Ovary (tissue), 9 donors: ENCODE results near the gene TTC23. TPM values are rescaled to one million over a fixed set of nuclear protein-coding genes. Genes with fewer than 3 reads are reported as not detected.

Source experiments
- DNase-seq, 5 donors: peaks; one replicate each; pipeline ENCODE4 v3.0.0-alpha.2; 2019 to 2020
- H3K27ac ChIP-seq, 2 donors: fragments of 200-600 bp; one replicate each; pipeline versions ENCODE4 v1.5.1 to v1.8.0; 2019 to 2022
- H3K27me3 ChIP-seq: fragments of 200-600 bp; one replicate; pipeline ENCODE4 v1.8.0; 2022
- H3K36me3 ChIP-seq: fragments of 200-600 bp; sonication (generic); one replicate; pipeline ENCODE4 v1.5.1; 2019
- H3K4me1 ChIP-seq: one replicate; pipeline ENCODE4 v1.8.1; 2013; ENCODE audit warnings: mild to moderate bottlenecking, moderate library complexity; ENCODE audit not compliant: insufficient read depth
- H3K4me3 ChIP-seq: fragments of 200-600 bp; sonication (generic); one replicate; pipeline ENCODE4 v1.5.1; 2017
- H3K9me3 ChIP-seq, 2 donors: fragments of 200-600 bp in 1 of 2; sonication (generic) in 1 of 2; one replicate each; pipeline versions ENCODE4 v1.5.1 to v1.8.1; 2013 to 2019; ENCODE audit warnings: mild to moderate bottlenecking in 1 of 2, moderate library complexity in 1 of 2
- EP300 ChIP-seq: sonication (generic); formaldehyde crosslinking; IDR thresholded peaks from one replicate; pipeline ENCODE4 v1.6.1; 2017; ENCODE audit warnings: antibody characterized with exemption
- POLR2A ChIP-seq: fragments of 450-650 bp; IDR thresholded peaks from one replicate; pipeline ENCODE4 v1.6.1; 2017; ENCODE audit warnings: antibody characterized with exemption, mild to moderate bottlenecking, moderate library complexity
- WGBS, 3 donors: extraction: QIAGEN DNeasy Blood & Tissue Kit in 1 of 3; methylation state at CpG; one replicate each; pipeline versions ENCODE4 v1.1.5 to v1.1.7; 2013 to 2017; 5-methylcytosine and 5-hydroxymethylcytosine counted together
- intact Hi-C, 4 donors: fragments of 100-400 bp; cut with DNase I; formaldehyde crosslinking; loops; one replicate each; pipeline versions ENCODE4 v1.11.0 to v1.15.1; 2022 to 2023
- polyA plus RNA-seq, 2 donors: library from polyadenylated mRNA; stranded (reverse); fragments of 200-250 nt in 1 of 2; fragments of 350-450 nt in 1 of 2; fragmentation: Illumina TruSeq in 1 of 2; extraction: RNeasy Lipid Tissue Mini Kit (QIAGEN cat#74804) in 1 of 2; gene quantifications; one replicate each; pipeline ENCODE4 v1.2.3, GENCODE V29; 2013 to 2014
- total RNA-seq, 7 donors: library from RNA; depleted of rRNA in 2 of 7; stranded (reverse); fragments of >200 nt in 2 of 7; fragmentation: NEBNext Ultra II Directional in 3 of 7; extraction: Animal tissue kit (Norgen Biotek cat#: 25700) in 3 of 7; gene quantifications; one replicate each; pipeline versions ENCODE4 v1.1.0 to v1.2.4, GENCODE V29; 2016 to 2023
- TF ChIP-seq, protein P1 (sequence below), 3 donors: fragments of 450-650 bp in 2 of 3; fragments of 200-600 bp in 1 of 3; IDR thresholded peaks; one replicate each; pipeline versions ENCODE4 v1.5.1 to v1.8.0; 2016 to 2022; ENCODE audit warnings: antibody characterized with exemption in 3 of 3, mild to moderate bottlenecking in 1 of 3
- donor health status: DM: no; HTN: no; CAD: no; lungs with moderate emphysema.
- donor health status: DM: no; HTN: no; CAD: no.
- donor health status: Bipolar disorder and iron deficiency.
- donor health status: DM: yes; HTN: yes; CAD: no.
- donor health status: DM: no; HTN: no; CAD: no.
- donor health status: DM: yes; HTN: yes; CAD: no.

TTC23 gene
- total and polyA plus RNA-seq, 9 donors = 15.9 to 35.8 (median 25.8) TPM

DNA sequence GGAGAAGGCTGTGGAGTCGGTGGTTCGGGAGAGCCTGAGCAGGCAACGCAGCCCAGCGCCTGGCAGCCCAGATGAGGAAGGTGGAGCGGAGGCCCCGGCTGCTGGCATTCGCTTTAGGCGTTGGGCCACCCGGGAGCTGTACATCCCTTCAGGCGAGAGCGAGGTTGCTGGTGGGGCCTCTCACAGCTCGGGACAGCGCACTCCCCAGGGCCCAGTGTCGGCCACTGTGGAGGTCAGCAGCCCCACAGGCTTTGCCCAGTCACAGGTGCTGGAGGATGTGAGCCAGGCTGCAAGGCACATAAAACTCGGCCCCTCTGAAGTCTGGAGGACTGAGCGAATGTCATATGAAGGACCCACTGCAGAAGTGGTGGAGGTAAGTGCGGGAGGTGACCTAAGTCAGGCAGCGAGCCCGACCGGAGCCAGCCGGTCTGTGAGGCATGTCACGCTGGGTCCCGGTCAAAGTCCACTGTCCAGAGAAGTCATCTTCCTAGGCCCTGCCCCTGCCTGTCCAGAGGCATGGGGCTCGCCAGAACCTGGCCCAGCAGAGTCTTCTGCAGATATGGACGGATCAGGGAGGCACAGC, 117.8 kb downstream of the TTC23 start:
- Histone ChIP-seq H3K36me3 (no peaks in the 10 kb centered on the region), H3K4me1 (no peaks in the 10 kb centered on the region), H3K9me3 (no peaks in the 10 kb centered on the region), H3K27me3 (no peaks in the 10 kb centered on the region), H3K27ac (no peak overlapping the region), H3K4me3 (no peak overlapping the region)
- no peak for DNase-seq
- TF ChIP-seq, protein P1, sequence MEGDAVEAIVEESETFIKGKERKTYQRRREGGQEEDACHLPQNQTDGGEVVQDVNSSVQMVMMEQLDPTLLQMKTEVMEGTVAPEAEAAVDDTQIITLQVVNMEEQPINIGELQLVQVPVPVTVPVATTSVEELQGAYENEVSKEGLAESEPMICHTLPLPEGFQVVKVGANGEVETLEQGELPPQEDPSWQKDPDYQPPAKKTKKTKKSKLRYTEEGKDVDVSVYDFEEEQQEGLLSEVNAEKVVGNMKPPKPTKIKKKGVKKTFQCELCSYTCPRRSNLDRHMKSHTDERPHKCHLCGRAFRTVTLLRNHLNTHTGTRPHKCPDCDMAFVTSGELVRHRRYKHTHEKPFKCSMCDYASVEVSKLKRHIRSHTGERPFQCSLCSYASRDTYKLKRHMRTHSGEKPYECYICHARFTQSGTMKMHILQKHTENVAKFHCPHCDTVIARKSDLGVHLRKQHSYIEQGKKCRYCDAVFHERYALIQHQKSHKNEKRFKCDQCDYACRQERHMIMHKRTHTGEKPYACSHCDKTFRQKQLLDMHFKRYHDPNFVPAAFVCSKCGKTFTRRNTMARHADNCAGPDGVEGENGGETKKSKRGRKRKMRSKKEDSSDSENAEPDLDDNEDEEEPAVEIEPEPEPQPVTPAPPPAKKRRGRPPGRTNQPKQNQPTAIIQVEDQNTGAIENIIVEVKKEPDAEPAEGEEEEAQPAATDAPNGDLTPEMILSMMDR (IDR thresholded peaks at IDR 0.05) = no peak
- no peak for TF ChIP-seq POLR2A
- no peak for TF ChIP-seq EP300
- intact Hi-C loops = no loop called here
- WGBS, 3 donors = 96 to 97% (median 96%) methylated on average over 24 to 25 of the region's 25 CpGs

DNA sequence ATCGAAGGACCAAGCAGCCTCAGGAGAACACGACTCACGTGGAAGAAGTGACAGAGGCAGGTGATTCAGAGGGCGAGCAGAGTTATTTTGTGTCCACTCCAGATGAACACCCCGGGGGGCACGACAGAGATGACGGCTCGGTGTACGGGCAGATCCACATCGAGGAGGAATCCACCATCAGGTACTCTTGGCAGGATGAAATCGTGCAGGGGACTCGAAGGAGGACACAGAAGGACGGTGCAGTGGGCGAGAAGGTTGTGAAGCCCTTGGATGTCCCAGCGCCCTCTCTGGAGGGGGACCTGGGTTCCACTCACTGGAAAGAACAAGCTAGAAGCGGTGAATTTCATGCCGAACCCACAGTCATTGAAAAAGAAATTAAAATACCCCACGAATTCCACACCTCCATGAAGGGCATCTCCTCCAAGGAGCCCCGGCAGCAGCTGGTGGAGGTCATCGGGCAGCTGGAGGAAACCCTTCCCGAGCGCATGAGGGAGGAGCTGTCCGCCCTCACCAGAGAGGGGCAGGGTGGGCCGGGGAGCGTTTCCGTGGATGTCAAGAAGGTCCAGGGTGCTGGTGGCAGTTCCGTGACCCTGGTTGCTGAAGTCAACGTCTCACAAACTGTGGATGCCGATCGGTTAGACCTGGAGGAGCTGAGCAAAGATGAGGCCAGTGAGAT, 118.5 kb downstream of the TTC23 start:
- Histone ChIP-seq H3K4me3 (no peak overlapping the region), H3K9me3 (no peaks in the 10 kb centered on the region), H3K27me3 (no peaks in the 10 kb centered on the region), H3K36me3 (no peaks in the 10 kb centered on the region), H3K4me1 (no peaks in the 10 kb centered on the region), H3K27ac (no peak overlapping the region)
- 91 to 93% (median 92%) methylated on average over 30 of the region's 30 CpGs for WGBS, 3 donors
- intact Hi-C loops = no loop called here
- TF ChIP-seq EP300 = no peak
- TF ChIP-seq, protein P1 (IDR thresholded peaks at IDR 0.05) = no peak
- no peak for TF ChIP-seq POLR2A
- peak in 1 of 5 donors; percentile 19 for DNase-seq

DNA sequence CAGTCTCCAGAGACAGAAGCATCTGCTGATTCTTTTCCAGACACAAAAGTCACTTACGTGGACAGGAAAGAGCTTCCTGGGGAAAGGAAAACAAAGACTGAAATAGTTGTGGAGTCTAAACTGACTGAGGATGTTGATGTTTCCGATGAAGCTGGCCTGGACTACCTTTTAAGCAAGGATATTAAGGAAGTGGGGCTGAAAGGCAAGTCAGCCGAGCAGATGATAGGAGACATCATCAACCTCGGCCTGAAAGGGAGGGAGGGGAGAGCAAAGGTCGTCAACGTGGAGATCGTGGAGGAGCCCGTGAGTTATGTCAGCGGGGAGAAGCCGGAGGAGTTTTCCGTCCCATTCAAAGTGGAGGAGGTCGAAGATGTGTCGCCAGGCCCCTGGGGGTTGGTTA, 119.1 kb downstream of the TTC23 start:
- peak in 1 of 5 donors; percentile 17 for DNase-seq
- intact Hi-C loops = no loop called here
- Histone ChIP-seq H3K27ac (no peak overlapping the region), H3K36me3 (no peaks in the 10 kb centered on the region), H3K27me3 (no peaks in the 10 kb centered on the region), H3K4me1 (no peaks in the 10 kb centered on the region), H3K9me3 (no peaks in the 10 kb centered on the region), H3K4me3 (no peak overlapping the region)
- TF ChIP-seq, protein P1 (IDR thresholded peaks at IDR 0.05) = no peak
- TF ChIP-seq POLR2A (no peak), EP300 (no peak)
- WGBS, 3 donors = 75 to 76% (median 76%) methylated on average over 13 of the region's 13 CpGs

DNA sequence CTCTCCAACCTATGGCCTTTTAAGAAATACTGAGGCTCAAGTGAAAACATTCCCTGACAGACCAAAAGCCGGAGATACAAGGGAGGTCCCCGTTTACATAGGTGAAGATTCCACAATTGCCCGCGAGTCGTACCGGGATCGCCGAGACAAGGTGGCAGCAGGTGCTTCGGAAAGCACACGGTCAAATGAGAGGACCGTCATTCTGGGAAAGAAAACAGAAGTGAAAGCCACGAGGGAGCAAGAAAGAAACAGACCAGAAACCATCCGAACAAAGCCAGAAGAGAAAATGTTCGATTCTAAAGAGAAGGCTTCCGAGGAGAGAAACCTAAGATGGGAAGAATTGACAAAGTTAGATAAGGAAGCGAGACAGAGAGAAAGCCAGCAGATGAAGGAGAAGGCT, 119.7 kb downstream of the TTC23 start:
- intact Hi-C loops = loop anchor here in 1 of 4 donors (5.0 kb wide), 1 partner anchor 1743 kb away; no protein-coding TSS in a partner anchor
- WGBS, 3 donors = 93 to 95% (median 95%) methylated on average over 16 of the region's 16 CpGs

More for the DNA sequence above, 119.7 kb downstream of the TTC23 start:
- no peak overlapping the region for H3K4me3 ChIP-seq
- H3K36me3 ChIP-seq = no peaks in the 10 kb centered on the region
- TF ChIP-seq POLR2A (no peak), EP300 (no peak)
- TF ChIP-seq, protein P1 (IDR thresholded peaks at IDR 0.05) = no peak
- peak in 1 of 5 donors; percentile 10 for DNase-seq
- no peak overlapping the region for H3K27ac ChIP-seq
- no peaks in the 10 kb centered on the region for H3K4me1 ChIP-seq
- H3K9me3 ChIP-seq = no peaks in the 10 kb centered on the region
- no peaks in the 10 kb centered on the region for H3K27me3 ChIP-seq
